GM12878 (cell line): Measurements from ENCODE around the gene MCTS1.
"Not testable (repeated sequence)": the region's sequence is repeated elsewhere in the genome, so short reads cannot be mapped to it uniquely, and the experiment has no call there.

ENCODE experiments used
- CBX3 ChIP-seq: fragments of 200-600 bp; sonication (generic); IDR thresholded peaks from 2 replicates; pipeline ENCODE4 v1.6.1; 2016; ENCODE audit warnings: low read depth, borderline replicate concordance
- E2F4 ChIP-seq: IDR thresholded peaks from 2 replicates; pipeline ENCODE4 v1.6.1; 2012; ENCODE audit warnings: low read depth, low read length, improper control_type of control experiment
- EP300 ChIP-seq, 2 experiments: fragments of 150-350 bp in 1 of 2; IDR thresholded peaks; 2 replicates each; pipeline ENCODE4 v1.6.1; 2011 to 2012; ENCODE audit warnings: low read depth in 2 of 2, low read length in 2 of 2, borderline replicate concordance in 1 of 2, improper control_type of control experiment in 1 of 2, inconsistent platforms in 1 of 2; ENCODE audit not compliant: control insufficient read depth in 1 of 2
- JUND ChIP-seq: IDR thresholded peaks from 2 replicates; pipeline ENCODE4 v1.6.1; 2012; ENCODE audit warnings: low read depth, mild to moderate bottlenecking, low read length, improper control_type of control experiment, moderate library complexity
- POLR2AphosphoS5 ChIP-seq: IDR thresholded peaks from 2 replicates; pipeline ENCODE4 v1.6.1; 2011; ENCODE audit warnings: mild to moderate bottlenecking, low read length, inconsistent platforms
- RCOR1 ChIP-seq: conservative IDR thresholded peaks from 2 replicates; pipeline ENCODE4 v1.6.1; 2012; ENCODE audit warnings: low read depth, low read length, improper control_type of control experiment
- SUPT20H ChIP-seq: IDR thresholded peaks from 2 replicates; pipeline ENCODE4 v1.6.1; 2011; ENCODE audit warnings: low read depth, mild to moderate bottlenecking, low read length, moderate library complexity, borderline replicate concordance; ENCODE audit not compliant: control insufficient read depth
- TF ChIP-seq, protein P1 (sequence below), 3 experiments: IDR thresholded peaks in 2 of 3; conservative IDR thresholded peaks in 1 of 3; 2 replicates each; pipeline ENCODE4 v1.5.1; 2011; ENCODE audit warnings: low read depth in 3 of 3, low read length in 3 of 3, mild to moderate bottlenecking in 3 of 3, control low read depth in 2 of 3, moderate library complexity in 2 of 3, inconsistent platforms in 1 of 3, mixed read lengths in 1 of 3; ENCODE audit not compliant: control insufficient read depth in 2 of 3, insufficient read depth in 1 of 3; ENCODE audit errors: extremely low read depth in 1 of 3
- TF ChIP-seq, protein P2 (sequence below): fragments of 450-650 bp; formaldehyde crosslinking; IDR thresholded peaks from 2 replicates; pipeline ENCODE4 v1.4.0; 2022; ENCODE audit warnings: mild to moderate bottlenecking, moderate library complexity
- TF ChIP-seq, protein P3 (sequence below): IDR thresholded peaks from 2 replicates; pipeline ENCODE4 v1.6.1; 2011; ENCODE audit warnings: low read depth, low read length, improper control_type of control experiment, borderline replicate concordance

DNA sequence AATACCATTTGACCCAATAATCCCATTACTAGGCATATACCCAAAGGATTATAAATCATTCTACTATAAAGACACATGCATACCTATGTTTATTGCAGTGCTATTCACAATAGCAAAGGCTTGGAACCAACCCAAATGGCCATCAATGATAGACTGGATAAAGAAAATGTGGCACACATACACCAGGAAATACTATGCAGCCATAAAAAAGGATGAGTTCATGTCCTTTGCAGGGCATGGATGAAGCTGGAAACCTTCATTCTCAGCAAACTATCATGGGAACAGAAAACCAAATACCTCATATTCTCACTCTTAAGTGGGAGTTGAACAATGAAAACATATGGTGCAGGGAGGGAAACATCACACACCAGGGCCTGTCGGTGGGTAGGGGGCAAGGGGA lies 48.4 kb downstream of the MCTS1 start:
- TF ChIP-seq, protein P1, sequence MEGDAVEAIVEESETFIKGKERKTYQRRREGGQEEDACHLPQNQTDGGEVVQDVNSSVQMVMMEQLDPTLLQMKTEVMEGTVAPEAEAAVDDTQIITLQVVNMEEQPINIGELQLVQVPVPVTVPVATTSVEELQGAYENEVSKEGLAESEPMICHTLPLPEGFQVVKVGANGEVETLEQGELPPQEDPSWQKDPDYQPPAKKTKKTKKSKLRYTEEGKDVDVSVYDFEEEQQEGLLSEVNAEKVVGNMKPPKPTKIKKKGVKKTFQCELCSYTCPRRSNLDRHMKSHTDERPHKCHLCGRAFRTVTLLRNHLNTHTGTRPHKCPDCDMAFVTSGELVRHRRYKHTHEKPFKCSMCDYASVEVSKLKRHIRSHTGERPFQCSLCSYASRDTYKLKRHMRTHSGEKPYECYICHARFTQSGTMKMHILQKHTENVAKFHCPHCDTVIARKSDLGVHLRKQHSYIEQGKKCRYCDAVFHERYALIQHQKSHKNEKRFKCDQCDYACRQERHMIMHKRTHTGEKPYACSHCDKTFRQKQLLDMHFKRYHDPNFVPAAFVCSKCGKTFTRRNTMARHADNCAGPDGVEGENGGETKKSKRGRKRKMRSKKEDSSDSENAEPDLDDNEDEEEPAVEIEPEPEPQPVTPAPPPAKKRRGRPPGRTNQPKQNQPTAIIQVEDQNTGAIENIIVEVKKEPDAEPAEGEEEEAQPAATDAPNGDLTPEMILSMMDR (IDR thresholded peaks at IDR 0.05 in 2 of 3, conservative IDR thresholded peaks at IDR 0.05 in 1 of 3; ENCODE audit: control insufficient read depth in 2 of 3, extremely low read depth in 1 of 3, insufficient read depth in 1 of 3, low read depth in 3 of 3, low read length in 3 of 3), result not testable (repeated sequence)
- TF ChIP-seq RCOR1; JUND; E2F4; CBX3; POLR2AphosphoS5; SUPT20H; EP300 (IDR thresholded peaks at IDR 0.05; ENCODE audit: borderline replicate concordance in 1 of 2, control insufficient read depth in 1 of 2, low read depth in 2 of 2, low read length in 2 of 2): not testable (repeated sequence)
- TF ChIP-seq, protein P2, sequence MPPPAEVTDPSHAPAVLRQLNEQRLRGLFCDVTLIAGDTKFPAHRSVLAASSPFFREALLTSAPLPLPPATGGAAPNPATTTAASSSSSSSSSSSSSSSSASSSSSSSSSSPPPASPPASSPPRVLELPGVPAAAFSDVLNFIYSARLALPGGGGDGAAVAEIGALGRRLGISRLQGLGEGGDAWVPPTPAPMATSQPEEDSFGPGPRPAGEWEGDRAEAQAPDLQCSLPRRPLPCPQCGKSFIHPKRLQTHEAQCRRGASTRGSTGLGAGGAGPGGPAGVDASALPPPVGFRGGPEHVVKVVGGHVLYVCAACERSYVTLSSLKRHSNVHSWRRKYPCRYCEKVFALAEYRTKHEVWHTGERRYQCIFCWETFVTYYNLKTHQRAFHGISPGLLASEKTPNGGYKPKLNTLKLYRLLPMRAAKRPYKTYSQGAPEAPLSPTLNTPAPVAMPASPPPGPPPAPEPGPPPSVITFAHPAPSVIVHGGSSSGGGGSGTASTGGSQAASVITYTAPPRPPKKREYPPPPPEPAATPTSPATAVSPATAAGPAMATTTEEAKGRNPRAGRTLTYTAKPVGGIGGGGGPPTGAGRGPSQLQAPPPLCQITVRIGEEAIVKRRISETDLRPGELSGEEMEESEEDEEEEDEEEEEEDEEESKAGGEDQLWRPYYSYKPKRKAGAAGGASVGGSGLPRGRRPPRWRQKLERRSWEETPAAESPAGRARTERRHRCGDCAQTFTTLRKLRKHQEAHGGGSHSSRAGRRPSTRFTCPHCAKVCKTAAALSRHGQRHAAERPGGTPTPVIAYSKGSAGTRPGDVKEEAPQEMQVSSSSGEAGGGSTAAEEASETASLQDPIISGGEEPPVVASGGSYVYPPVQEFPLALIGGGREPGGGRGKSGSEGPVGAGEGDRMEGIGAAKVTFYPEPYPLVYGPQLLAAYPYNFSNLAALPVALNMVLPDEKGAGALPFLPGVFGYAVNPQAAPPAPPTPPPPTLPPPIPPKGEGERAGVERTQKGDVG (CRISPR knock-in tag), result not testable (repeated sequence)
- TF ChIP-seq, protein P3, sequence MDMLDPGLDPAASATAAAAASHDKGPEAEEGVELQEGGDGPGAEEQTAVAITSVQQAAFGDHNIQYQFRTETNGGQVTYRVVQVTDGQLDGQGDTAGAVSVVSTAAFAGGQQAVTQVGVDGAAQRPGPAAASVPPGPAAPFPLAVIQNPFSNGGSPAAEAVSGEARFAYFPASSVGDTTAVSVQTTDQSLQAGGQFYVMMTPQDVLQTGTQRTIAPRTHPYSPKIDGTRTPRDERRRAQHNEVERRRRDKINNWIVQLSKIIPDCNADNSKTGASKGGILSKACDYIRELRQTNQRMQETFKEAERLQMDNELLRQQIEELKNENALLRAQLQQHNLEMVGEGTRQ, result not testable (repeated sequence)
